ENCODE measurements around the gene MOCS1.

MOCS1 gene

GRCh38 chr6:39947611-39948068 lies 13.4 kb upstream of the MOCS1 start:
- DNase-seq, result no peak

GRCh38 chr6:39945626-39946025 lies 11.4 kb upstream of the MOCS1 start:
- DNase-seq, result no peak

GRCh38 chr6:39942903-39943580 lies 8.8 kb upstream of the MOCS1 start:
- no peak for DNase-seq

- no peak for DNase-seq
Measured at GRCh38 chr6:39941820-39942219, 7.6 kb upstream of the MOCS1 start.

- no peak for DNase-seq
Measured at GRCh38 chr6:39941138-39941537, 6.9 kb upstream of the MOCS1 start.

- DNase-seq, result no peak
Measured at GRCh38 chr6:39938773-39939654, 4.8 kb upstream of the MOCS1 start.

- DNase-seq, result no peak
Measured at GRCh38 chr6:39937686-39938333, 3.5 kb upstream of the MOCS1 start.

- no peak for DNase-seq
Measured at GRCh38 chr6:39936857-39937256, 2.6 kb upstream of the MOCS1 start.

GRCh38 chr6:39935241-39935640 lies 979 bp upstream of the MOCS1 start:
- no peak for DNase-seq

- DNase-seq, result no peak
Measured at GRCh38 chr6:39933669-39934130, 562 bp downstream of the MOCS1 start.

GRCh38 chr6:39932386-39932910 lies 1.8 kb downstream of the MOCS1 start:
- no peak for DNase-seq

GRCh38 chr6:39931607-39932006 lies 2.7 kb downstream of the MOCS1 start:
- no peak for DNase-seq

- no peak for DNase-seq
Measured at GRCh38 chr6:39930540-39930939, 3.7 kb downstream of the MOCS1 start.

GRCh38 chr6:39929733-39930461 lies 4.4 kb downstream of the MOCS1 start:
- no peak for DNase-seq

GRCh38 chr6:39929039-39929732 lies 5.1 kb downstream of the MOCS1 start:
- no peak for DNase-seq

GRCh38 chr6:39927159-39927558 lies 7.1 kb downstream of the MOCS1 start:
- no peak for DNase-seq

- DNase-seq, result no peak
Measured at GRCh38 chr6:39926668-39927067, 7.6 kb downstream of the MOCS1 start.

GRCh38 chr6:39925931-39926290 lies 8.4 kb downstream of the MOCS1 start:
- no peak for DNase-seq

- DNase-seq, result no peak
Measured at GRCh38 chr6:39925191-39925930, 8.9 kb downstream of the MOCS1 start.

- DNase-seq, result no peak
Measured at GRCh38 chr6:39924283-39924682, 10.0 kb downstream of the MOCS1 start.

GRCh38 chr6:39923861-39924260 lies 10.4 kb downstream of the MOCS1 start:
- no peak for DNase-seq
